Upper lobe of left lung (tissue), 4 donors: Measurements from ENCODE around the gene FXYD6.

Source experiments
- EP300 ChIP-seq, 4 donors: sonication (generic); formaldehyde crosslinking; IDR thresholded peaks; one replicate each; pipeline ENCODE4 v1.5.1; 2017; ENCODE audit warnings: antibody characterized with exemption in 4 of 4, control low read depth in 2 of 4
- POLR2A ChIP-seq, 4 donors: fragments of 450-650 bp; IDR thresholded peaks; one replicate each; pipeline ENCODE4 v1.5.1; 2016 to 2017; ENCODE audit warnings: antibody characterized with exemption in 4 of 4, mild to moderate bottlenecking in 2 of 4
- POLR2AphosphoS5 ChIP-seq, 2 donors: sonication (generic); formaldehyde crosslinking; IDR thresholded peaks; one replicate each; pipeline ENCODE4 v1.5.1; 2017; ENCODE audit warnings: antibody characterized with exemption in 2 of 2
- TF ChIP-seq, protein P1 (sequence below), 6 experiments: fragments of 450-650 bp in 4 of 6; fragments of 200-600 bp in 2 of 6; sonication (generic) in 2 of 6; IDR thresholded peaks; one replicate each; pipeline ENCODE4 v1.5.1; 2016 to 2019; ENCODE audit warnings: antibody characterized with exemption in 6 of 6

DNA sequence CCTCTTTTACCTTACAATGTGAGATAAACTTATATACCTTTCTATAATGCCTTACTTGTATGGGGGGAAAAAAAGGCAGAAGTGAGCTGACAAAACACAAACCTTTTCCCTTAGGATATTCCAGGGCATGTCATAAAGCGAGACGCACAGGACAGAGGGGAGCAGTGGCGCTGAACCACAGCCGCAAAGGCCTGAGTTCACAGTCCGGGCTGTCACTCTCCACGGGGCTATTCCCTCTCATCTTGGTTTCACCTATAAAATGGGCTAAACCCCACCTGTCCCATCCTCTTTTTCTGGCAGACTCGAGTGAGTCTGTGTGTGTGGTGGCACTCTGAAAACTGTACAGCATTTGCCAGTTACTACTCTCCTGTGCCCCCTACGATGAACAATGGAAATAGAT is 37.6 kb downstream of the FXYD6 start:
- TF ChIP-seq, protein P1, sequence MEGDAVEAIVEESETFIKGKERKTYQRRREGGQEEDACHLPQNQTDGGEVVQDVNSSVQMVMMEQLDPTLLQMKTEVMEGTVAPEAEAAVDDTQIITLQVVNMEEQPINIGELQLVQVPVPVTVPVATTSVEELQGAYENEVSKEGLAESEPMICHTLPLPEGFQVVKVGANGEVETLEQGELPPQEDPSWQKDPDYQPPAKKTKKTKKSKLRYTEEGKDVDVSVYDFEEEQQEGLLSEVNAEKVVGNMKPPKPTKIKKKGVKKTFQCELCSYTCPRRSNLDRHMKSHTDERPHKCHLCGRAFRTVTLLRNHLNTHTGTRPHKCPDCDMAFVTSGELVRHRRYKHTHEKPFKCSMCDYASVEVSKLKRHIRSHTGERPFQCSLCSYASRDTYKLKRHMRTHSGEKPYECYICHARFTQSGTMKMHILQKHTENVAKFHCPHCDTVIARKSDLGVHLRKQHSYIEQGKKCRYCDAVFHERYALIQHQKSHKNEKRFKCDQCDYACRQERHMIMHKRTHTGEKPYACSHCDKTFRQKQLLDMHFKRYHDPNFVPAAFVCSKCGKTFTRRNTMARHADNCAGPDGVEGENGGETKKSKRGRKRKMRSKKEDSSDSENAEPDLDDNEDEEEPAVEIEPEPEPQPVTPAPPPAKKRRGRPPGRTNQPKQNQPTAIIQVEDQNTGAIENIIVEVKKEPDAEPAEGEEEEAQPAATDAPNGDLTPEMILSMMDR (IDR thresholded peaks at IDR 0.05), result no peak
- TF ChIP-seq POLR2A (IDR thresholded peaks at IDR 0.05) (no peak), EP300 (IDR thresholded peaks at IDR 0.05) (no peak), POLR2AphosphoS5 (IDR thresholded peaks at IDR 0.05) (no peak)
